GM18507 (cell line): ENCODE measurements around the gene BCAT1.
"Not testable (repeated sequence)": the region's sequence is repeated elsewhere in the genome, so short reads cannot be mapped to it uniquely, and the experiment has no call there.

ENCODE experiments used
- DNase-seq: peaks from one replicate; pipeline ENCODE4 v3.0.0; 2011; ENCODE audit warnings: low read depth; ENCODE audit not compliant: insufficient read length; ENCODE audit errors: extremely low spot score
- FAIRE-seq: peaks from 2 replicates; lab custom pipeline; 2011; peaks lifted over from hg19 to GRCh38; lab: Jason Lieb, UNC

BCAT1 gene

DNA sequence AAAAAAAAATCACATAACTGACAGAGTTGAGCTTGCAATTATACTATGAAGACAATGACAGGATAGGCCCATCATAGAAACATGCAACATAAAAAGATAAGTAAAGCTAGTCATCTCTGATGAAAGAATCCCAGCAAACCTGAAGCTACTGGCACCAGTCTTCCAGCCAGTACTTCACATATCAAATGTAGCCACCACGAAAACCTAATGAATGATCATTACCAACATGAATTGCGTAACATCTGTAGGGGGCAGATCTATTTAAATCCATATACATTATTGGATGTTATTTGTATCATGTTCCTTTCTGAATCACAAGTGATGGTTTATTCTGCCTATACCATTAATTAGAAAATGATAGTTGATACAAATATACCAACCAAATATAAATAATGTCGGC is 73.9 kb downstream of the BCAT1 start:
- no peak for FAIRE-seq
- no peak for DNase-seq

DNA sequence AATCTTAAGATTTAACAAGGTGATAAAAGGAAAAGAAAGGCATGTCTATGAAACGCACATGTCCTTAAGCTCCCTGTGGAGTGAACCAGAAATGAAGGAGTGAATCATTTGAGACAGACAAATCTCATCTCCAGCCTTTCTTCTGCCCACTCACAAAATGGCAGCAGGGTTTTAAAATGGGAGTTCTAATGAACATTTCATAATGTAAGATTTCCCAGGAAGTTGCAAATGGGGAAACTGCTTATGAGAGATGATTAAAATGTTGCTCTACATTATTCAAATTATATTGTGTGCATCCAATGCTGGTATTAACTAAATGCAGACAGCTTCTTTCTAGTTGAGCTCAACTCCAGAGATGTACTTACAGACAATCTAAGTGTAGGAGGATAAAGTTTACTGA is 76.7 kb downstream of the BCAT1 start:
- FAIRE-seq, result no peak
- no peak for DNase-seq

DNA sequence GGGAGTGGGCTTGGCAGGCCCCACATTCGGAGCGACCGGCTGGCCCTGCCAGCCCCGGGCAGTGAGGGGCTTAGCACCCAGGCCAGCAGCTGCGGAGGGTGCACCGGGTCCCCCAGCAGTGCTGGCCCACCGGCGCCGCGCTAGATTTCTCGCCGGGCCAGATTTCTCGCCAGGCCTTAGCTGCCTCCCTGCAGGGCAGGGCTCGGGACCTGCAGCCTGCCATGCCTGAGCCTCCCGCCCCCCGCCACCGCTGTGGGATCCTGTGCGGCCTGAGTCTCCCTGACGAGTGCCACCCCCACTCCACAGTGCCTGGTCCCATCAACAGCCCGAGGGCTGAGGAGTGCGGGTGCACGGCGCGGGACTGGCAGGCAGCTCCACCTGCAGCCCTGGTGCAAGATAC is 82.8 kb downstream of the BCAT1 start:
- not testable (repeated sequence) for DNase-seq, FAIRE-seq

DNA sequence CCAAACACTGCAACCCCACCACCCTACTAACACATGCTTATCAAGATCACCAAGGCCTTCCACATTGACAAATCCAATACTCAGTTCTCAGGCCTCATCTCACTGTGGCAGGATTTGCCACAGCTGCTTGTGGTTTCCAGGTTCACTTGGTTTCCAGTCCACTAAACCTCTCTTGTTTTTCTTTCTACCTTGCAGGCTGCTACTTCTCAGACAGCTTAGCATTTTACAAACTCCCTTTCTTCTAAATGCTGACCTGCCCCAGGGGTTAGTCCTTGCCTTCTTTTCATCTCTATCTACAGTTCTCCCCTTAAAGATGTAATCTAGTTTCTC is 84.1 kb downstream of the BCAT1 start:
- no peak for DNase-seq
- FAIRE-seq, result no peak

DNA sequence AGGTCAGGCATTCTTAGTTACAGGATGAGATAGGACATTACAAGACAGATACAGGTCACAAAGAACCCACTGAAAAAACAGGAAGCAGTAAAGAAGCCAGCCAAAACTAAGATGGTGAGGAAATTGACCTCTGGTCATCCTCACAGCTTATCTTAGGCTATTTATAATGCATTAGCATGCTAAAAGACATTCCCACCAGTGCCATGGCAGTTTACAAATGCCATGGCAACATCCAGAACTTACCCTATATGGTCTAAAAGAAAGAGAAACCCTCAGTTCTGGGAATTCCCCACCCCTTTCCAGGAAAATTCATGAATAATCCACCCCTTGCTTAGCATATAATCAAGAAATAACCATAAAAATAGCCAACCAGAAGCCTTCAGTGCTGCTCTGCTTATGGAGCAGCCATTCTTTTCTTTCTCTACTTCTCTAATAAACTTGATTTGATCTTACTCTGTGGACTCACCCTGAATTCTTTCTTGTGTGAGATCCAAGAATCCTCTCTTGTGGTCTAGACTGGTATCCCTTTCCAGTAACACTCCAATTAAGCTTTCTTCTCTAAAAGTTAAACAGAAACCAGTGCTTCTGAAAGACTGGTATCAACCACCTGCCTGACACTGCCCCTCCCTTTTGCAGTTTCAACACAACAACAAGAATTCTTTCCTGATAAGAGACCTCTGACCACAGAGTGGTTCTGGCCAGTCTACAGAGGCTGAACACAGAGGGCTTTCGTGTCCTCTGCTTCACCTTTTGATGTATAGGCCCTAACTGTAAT is 86.9 kb downstream of the BCAT1 start:
- FAIRE-seq, result peak; percentile 36

DNA sequence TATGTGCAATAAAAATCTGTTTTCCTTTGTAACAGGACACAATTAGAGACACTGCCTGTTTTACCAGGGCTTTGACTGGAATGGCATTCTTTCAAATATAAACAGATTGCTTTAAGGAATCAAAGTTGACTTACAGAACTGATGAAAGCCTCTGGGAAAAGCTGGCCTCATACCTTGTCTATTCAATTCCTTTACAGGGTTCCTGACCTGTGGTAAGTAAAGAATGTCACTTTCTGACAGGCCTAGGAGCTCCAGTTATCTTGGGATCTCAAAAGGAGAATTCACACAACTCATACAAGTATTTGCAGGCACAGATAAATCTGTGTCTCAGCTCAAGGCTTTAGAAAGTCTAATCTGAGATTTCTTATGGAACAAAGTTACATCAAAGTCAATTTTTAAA is 88.4 kb downstream of the BCAT1 start:
- FAIRE-seq (no peak), DNase-seq (no peak)

More for the DNA sequence above, 86.9 kb downstream of the BCAT1 start:
- no peak for DNase-seq

DNA sequence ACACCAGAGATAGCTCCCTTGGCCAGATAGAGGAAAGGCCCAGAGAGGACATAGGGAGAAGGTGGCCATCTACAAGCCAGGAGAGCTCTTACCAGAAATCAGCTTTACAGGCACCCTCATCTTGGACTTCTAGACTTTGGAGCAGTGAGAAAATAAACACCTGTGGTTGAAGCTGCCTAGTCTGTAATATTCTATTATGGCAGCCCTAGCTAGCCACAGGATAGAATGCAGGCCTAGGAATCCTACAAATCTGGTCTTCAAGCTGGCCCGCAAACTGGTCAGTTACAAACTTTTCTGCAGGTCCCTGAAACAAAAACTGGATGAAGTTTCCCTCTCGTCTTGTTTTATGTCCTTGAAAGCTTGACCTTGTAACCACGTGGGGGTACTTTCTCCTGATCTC is 92.4 kb downstream of the BCAT1 start:
- DNase-seq, result no peak
- no peak for FAIRE-seq

DNA sequence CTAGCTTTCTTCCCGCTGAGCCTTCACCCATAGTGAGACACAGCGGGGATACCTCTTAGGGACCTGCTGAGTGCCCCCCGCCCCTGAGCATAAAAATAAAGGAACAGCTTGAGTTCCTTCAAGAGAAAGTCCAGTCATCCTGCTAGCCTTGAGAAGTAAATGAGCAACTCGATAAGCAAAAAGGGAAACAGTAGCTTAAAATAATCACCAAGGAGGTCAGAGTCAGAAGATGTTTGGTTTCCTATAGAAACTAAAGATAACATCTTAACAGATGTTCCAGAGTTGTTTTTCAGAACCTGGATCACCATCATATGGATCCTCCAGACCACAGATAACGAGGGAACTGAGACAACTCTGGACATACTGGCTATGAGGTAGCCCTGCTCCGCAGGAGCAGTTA is 94.0 kb downstream of the BCAT1 start:
- DNase-seq (no peak), FAIRE-seq (no peak)

DNA sequence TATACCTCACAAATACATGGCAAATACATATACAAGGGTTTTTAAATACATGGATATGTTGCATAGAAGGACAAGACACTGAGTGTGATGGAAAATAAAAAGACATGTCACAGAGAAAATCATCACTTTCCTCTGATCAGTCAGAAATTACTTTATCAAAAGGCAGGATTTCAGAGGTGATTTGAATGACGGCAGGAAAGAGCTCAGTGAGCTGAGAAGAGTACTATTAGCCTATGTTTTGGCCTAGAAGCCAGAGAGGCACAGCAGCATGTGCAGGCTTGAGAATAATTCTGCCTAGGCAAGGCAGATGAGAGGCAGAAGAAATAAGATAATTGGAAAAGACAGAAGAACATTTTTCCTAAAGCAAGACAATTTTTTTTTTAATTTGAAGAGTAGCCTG is 94.9 kb downstream of the BCAT1 start:
- DNase-seq (no peak), FAIRE-seq (no peak)

DNA sequence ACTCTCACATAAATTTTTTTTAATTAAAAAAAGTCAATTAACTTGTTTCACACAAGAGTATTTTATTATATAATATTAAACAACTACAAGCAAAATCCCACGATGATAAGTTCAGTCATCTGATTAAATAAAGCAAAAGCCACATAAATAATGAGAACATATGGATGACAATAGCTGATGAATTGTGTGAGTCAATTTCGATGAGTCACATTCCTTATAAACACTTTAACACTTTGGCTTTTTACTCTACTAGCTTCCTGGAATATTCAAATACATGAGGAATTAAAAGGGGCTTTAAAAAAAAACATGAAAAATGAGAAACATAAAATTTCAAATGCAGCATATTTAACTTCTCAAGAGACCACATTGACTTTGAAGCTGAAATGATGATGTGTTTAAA is 95.3 kb downstream of the BCAT1 start:
- FAIRE-seq, result no peak
- no peak for DNase-seq

DNA sequence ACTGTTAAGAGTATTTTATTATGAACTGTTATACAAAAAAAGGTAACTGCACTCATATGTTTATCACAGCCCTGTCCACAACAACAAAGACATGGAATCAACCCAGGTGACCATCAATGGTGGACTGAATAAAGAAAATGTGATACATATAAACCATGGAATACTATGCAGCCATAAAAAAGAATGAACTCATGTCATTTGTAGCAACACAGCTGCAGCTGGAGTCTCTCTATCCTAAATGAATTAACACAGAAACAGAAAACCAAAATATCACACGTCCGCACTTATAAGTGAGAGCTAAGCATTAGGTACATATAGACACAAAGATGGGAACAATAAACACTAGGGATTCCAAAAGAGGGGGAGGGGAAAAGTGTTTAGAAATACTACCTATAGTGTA is 95.8 kb downstream of the BCAT1 start:
- DNase-seq, result no peak
- FAIRE-seq, result peak; percentile 48

DNA sequence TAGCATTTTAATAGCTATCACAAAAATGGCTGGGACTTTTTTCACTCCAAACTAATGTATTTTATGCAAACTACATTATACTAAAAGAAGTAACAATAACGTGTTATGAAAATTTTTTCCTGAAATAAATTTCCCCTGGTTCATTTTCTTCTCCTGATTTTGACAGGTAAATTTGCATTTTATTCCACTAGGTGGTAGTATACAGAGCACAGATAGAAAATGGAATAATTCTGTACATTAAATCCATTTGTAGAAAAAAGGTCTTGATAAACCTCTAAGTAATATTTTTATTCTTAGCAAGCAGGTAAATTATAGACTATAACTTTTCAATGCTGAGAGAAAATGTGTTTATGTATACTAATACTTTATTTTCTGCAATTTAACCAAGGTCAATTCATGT is 96.5 kb downstream of the BCAT1 start:
- no peak for DNase-seq
- peak; percentile 42 for FAIRE-seq

DNA sequence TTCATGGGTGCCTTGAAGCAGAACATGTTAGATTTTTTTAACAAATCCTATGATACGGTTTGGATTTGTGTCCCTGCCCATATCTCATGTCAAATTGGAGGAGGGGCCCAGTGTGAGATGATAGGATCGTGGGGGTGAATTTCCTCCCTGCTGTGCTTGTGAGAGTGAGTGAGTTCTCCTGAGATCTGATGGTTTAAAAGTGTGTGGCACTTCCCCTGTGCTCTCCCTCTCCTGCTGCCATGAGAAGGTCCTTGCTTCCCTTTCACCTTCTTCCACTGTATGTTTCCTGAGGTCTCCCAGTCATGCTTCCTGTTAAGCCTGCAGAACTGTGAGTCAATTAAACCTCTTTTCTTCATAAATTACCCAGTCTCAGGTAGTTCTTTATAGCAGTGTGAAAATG is 97.0 kb downstream of the BCAT1 start:
- peak; percentile 5 for FAIRE-seq
- DNase-seq, result not testable (repeated sequence)

DNA sequence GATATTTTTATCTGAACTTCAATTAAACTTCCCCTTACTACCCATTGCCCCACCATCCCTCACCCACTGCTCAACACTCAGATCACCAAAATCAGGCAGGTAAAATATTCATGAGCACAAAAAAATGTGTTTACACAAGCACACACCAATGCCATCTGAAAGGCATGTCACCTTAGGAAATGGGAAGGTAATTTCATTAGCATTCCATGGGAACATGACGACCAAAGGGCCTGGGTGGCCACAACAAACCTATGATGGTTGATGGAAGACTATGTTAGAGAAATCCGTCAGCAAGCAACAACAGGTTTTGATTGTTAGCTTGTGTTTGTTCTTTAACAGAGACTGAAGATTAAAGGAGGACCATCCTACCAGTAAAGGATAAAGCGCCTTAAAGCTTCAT is 97.6 kb downstream of the BCAT1 start:
- FAIRE-seq (no peak), DNase-seq (no peak)

DNA sequence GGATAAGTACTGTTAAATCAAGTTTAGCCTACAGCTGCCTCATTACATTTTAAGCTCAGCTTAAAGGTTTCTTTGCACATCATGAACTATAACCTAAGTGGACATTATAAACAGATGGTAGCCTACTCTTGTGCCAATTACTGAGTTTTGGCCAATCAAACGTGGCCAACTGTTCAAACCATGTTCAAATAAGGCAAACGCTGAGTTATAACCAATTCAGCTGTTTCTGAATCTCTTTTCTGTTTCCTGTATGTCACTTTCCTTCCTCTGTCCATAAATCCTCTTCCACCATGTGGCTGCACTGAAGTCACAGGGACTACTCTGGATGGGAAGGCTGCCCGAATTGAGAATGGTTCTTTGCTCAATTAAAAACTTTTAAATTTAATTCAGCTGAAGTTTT is 98.4 kb downstream of the BCAT1 start:
- no peak for DNase-seq
- no peak for FAIRE-seq

DNA sequence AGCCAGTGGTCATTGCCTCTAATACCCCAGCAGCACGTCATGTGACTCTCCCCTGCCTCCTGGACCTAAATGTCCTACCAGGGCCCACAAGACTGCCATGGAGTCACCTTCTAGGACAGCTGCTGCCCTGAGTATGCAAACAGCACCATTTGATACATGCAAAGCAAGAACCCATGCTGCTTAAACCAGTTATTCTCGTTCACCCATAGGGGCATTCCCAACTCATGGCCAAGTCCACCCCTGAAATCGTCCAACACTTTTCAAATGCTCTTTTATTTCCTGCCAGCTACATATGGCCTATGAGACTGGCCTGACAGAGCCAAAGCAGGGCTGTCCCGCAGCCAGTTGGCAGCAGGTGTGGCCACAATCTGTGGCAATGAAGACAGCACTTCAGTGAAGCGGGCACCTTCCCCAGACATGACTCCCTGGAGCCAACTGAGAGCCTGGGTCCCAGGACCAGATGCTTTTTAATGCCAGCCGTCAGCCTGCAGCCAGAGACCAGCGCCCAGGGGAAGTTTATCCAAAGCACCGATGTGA is 99.9 kb downstream of the BCAT1 start:
- DNase-seq (no peak), FAIRE-seq (no peak)

DNA sequence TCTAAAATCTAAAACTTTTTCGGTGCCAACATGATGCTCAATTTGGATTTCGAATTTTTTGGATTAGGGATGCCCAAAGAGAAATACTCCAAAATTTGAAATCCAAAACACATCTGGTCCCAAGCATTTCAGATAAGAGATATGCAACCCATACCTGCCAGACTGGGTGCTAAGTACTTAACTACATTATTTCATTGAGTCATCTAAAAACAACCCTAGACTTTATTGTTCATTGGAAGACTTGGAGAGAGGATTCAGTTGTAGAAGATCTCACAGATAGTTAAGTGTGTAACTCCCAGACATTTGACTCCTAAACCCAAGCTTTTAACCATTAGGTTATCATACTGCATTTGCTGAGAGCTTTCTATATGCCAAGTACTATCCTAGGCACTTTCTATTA is 102.2 kb downstream of the BCAT1 start:
- DNase-seq (no peak), FAIRE-seq (peak; percentile 35)

DNA sequence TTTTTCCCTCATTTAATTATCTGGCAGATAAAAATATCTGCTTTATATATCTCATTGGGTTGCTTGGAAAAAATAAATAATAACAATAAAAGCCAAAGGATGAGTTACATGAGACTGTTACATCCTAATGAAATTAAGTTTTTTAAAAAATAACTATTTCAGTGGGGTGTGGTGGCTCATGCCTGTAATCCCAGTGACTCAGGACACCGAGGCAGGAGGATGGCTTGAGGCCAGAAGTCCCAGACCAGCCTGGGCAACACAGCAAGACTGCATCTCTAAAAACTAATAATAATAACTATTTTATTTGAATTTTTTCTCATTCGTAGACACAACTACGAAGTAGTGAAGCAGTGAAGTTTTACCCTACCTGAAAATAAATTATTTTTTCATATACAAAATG is 103.3 kb downstream of the BCAT1 start:
- FAIRE-seq (no peak), DNase-seq (no peak)

DNA sequence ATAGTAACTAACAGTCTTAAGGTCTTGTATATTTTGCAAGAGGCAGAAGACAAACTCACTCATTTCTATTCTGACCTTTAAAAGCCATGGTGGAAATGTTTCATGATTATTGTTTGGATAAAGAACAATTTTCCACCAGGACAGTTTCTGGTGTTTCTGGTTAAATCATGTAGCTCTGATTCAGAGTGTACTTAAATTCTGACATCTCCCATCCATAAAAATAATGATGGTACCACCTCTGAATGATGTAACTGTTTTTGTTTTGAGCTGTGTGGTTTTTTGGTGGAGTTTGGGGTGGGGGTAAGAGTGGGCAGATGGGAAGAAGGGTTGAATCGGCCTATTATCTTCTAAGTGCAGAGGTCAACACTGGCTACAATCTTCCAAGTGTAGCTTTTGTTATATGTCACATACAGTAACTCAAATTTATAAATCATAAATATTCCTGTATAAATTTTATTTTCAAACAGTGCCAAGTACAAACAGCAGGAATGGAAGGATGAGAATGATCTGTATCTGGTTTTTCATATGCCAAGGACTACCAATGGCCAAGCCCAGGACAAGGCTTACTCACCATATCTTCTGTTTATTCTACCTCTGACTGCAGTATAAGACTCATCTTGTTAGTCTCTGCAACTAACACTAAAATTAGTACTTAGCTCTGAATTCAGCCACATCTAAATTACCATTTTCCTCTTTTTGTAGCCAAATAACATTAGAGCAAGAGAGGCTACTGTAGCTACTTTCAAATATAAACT is 108.7 kb downstream of the BCAT1 start:
- DNase-seq (no peak), FAIRE-seq (peak; percentile 39)

DNA sequence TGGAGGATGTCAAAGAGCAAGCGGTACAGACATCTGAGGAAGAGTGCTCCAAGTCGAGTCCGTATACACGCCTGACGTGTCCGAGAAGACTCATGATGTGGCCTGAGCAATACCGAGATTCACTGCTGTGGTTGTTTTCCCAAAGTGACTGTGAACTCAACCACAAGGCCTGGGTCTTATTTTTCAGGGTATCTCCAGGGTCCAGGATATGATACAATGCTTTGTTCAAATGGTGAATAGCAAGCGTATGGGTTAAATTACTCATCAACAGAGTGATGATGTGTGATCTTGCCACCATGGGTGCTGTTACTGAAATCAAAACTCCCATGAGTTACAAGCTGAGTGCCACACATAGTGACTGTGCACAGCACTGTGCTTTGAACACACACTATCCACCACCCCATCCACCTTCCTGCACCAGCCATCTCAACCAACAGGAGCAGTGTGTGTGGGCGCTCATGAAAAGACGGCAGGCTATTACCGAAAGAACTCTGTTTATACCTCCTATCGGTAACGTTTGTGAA is 109.6 kb downstream of the BCAT1 start:
- FAIRE-seq (peak; percentile 99), DNase-seq (peak; percentile 20)

DNA sequence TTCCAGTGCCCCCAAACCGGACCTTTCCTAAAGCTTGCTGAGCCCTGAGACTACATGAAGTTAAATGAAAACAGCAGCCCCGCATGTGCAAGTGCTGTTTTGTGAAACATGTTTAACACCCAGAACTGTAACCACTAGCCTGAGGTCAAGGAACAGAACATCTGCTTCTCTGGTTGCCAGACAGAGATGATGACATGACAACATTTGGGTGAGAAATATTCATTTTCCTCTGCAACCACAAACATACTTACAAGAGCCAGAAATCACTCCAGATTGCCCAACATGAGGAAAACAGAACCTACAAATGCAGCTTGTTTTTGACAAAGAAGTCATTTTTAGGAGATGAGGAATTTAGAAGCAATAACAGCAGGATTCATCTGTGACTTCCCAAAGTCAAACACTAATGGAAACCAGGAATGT is 110.4 kb downstream of the BCAT1 start:
- no peak for FAIRE-seq
- DNase-seq, result no peak
